ENCODE data around the gene CUL9. TPM values are rescaled to one million over a fixed set of nuclear protein-coding genes. Genes with fewer than 3 reads are reported as not detected.

Gene CUL9
- total RNA-seq, 1 donor, result 34.4 TPM

DNA sequence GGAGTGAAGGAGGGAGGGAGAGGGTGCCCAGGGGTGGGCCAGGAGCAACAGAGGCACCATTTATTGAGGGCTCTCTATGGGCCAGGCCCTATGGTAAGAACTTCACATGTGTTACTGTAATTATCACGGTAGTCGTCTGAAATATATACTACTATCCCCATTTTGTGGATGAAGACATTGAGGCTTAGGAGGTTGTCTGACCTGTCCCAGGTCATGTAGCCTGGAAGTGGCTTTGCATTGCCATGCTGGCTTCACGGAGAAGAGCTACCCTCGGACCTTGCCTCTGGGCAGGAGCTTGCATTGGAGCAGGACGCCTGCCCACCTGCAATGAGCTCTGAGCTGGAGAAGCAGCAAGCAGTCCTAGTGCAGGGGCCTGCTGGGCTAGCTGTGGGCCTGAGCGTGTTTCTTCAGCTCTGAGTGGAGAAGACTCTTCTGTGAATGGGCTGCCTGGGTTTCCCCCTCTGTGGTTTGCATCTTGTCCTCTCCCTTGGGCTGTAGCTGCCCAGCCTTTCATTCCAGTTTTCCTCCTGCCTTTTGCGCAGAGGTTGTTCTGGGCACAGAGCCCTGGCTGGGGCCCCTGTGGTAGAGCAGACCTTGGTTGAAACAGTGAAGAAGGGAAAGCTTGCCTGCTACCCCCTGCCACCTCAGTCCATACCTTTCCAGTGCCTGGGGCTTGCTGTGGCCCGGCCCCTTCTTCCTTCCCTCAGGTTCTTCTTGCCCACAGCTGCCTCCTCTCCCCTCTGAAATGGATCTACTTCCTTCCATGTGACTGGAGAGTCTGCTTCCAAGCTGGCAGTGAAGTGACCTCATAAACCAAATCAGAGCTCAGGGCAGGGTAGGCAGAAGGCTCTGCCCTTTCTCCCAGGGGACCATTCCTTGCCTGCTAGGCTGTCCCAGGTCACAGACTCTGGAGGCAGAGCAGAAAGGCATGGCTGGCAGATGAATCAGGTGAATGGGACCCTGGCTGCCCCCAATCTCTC, 35.0 kb upstream of the CUL9 start:
- TF ChIP-seq, protein P1, sequence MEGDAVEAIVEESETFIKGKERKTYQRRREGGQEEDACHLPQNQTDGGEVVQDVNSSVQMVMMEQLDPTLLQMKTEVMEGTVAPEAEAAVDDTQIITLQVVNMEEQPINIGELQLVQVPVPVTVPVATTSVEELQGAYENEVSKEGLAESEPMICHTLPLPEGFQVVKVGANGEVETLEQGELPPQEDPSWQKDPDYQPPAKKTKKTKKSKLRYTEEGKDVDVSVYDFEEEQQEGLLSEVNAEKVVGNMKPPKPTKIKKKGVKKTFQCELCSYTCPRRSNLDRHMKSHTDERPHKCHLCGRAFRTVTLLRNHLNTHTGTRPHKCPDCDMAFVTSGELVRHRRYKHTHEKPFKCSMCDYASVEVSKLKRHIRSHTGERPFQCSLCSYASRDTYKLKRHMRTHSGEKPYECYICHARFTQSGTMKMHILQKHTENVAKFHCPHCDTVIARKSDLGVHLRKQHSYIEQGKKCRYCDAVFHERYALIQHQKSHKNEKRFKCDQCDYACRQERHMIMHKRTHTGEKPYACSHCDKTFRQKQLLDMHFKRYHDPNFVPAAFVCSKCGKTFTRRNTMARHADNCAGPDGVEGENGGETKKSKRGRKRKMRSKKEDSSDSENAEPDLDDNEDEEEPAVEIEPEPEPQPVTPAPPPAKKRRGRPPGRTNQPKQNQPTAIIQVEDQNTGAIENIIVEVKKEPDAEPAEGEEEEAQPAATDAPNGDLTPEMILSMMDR (IDR thresholded peaks at IDR 0.05; ENCODE audit: extremely low read depth, low read depth, low read length), result no peak
- Histone ChIP-seq H3K9me3 (ENCODE audit: low read depth, low read length) (no peaks in the 10 kb centered on the region), H3K4me3 (ENCODE audit: insufficient read depth, low read length) (no peak overlapping the region), H4K20me1 (ENCODE audit: insufficient read depth, low read length) (no peaks in the 10 kb centered on the region), H3K27ac (ENCODE audit: low read depth, low read length) (no peak overlapping the region), H3K36me3 (ENCODE audit: insufficient read depth, low read length) (peaks cover 35% of the 10 kb centered on the region), H3K79me2 (ENCODE audit: insufficient read depth, low read length) (no peaks in the 10 kb centered on the region), H3K4me1 (ENCODE audit: insufficient read depth, low read length) (peaks cover 15% of the 10 kb centered on the region), H3K27me3 (ENCODE audit: insufficient read depth, low read length) (no peaks in the 10 kb centered on the region), H2AFZ (ENCODE audit: low read length) (no peak overlapping the region), H3K4me2 (ENCODE audit: insufficient read depth, low read length) (no peak overlapping the region)
- peak; percentile 59 for DNase-seq (ENCODE audit: insufficient read length, low spot score, missing footprints)

DNA sequence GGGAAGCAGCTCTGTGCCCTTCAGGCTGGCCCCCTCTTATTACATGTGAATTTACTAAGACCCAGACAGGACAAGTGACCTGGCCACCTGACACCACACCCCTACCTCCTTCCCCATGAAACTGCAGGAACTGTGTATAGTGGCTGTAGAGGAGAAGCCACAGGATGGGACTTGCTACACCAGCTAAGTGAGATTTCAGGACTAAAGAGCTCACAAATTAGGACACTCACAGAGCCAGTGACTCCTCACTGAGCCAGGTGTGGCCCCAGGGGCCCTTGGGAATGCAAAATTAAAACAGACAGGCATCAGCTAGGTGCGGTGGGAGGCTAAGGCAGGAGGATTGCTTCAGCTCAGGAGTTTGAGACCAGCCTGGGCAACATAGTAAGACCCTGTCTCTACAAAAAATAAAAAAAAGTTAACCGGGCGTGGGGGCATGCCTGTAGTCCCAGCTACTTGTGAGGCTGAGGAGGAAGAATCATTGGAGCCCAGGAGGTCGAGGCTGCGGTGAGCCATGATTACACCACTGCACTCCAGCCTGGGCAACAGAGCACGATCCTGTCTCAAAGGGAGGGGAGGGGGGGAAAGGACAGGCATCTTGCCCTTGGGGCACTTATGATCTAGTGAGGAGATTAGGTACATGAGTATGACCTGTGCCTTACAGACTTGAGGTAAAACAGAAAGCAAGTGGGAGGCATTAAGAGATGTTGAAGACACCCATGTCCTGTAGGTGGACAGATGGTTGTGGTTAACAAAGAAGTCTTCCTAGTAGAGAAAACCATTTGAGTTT, 34.1 kb upstream of the CUL9 start:
- Histone ChIP-seq H4K20me1 (ENCODE audit: insufficient read depth, low read length) (no peaks in the 10 kb centered on the region), H2AFZ (ENCODE audit: low read length) (no peak overlapping the region), H3K4me3 (ENCODE audit: insufficient read depth, low read length) (no peak overlapping the region), H3K9me3 (ENCODE audit: low read depth, low read length) (no peaks in the 10 kb centered on the region), H3K27me3 (ENCODE audit: insufficient read depth, low read length) (no peaks in the 10 kb centered on the region), H3K4me1 (ENCODE audit: insufficient read depth, low read length) (peaks cover 15% of the 10 kb centered on the region), H3K36me3 (ENCODE audit: insufficient read depth, low read length) (peaks cover 38% of the 10 kb centered on the region), H3K27ac (ENCODE audit: low read depth, low read length) (no peak overlapping the region), H3K4me2 (ENCODE audit: insufficient read depth, low read length) (no peak overlapping the region), H3K79me2 (ENCODE audit: insufficient read depth, low read length) (no peaks in the 10 kb centered on the region)
- peak; percentile 25 for DNase-seq (ENCODE audit: insufficient read length, low spot score, missing footprints)
- TF ChIP-seq, protein P1 (IDR thresholded peaks at IDR 0.05; ENCODE audit: extremely low read depth, low read depth, low read length), result no peak

DNA sequence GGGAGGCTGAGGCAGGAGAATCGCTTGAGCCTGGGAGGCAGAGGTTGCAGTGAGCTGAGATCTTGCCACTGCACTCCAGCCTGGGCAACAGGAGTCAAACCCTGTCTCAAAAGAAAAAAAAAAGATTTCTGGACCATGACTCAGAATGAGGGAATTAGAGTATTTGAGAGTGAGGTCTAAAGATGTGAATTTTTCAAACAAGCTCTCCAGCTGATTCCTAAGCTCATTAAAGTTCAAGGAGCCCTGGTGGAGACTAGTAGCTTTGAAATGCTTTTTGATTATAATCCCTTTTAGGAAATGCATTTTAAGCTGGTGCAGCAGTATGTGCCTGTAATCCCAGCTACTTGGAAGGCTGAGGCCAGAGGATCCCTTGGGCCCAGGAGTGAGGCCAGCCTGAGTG, 32.7 kb upstream of the CUL9 start:
- Histone ChIP-seq H3K4me1 (ENCODE audit: insufficient read depth, low read length) (peaks cover 9% of the 10 kb centered on the region), H3K36me3 (ENCODE audit: insufficient read depth, low read length) (peaks cover 39% of the 10 kb centered on the region), H3K79me2 (ENCODE audit: insufficient read depth, low read length) (no peaks in the 10 kb centered on the region), H4K20me1 (ENCODE audit: insufficient read depth, low read length) (no peaks in the 10 kb centered on the region), H3K4me2 (ENCODE audit: insufficient read depth, low read length) (no peak overlapping the region), H3K27me3 (ENCODE audit: insufficient read depth, low read length) (no peaks in the 10 kb centered on the region), H3K4me3 (ENCODE audit: insufficient read depth, low read length) (no peak overlapping the region), H3K9me3 (ENCODE audit: low read depth, low read length) (no peaks in the 10 kb centered on the region), H3K27ac (ENCODE audit: low read depth, low read length) (no peak overlapping the region), H2AFZ (ENCODE audit: low read length) (no peak overlapping the region)
- TF ChIP-seq, protein P1 (IDR thresholded peaks at IDR 0.05; ENCODE audit: extremely low read depth, low read depth, low read length), result no peak
- DNase-seq (ENCODE audit: insufficient read length, low spot score, missing footprints), result peak; percentile 94

Data from osteoblast (primary cell).